ENCODE data around the gene PRDM16.

GRCh38 chr1:3478187-3478586 is 409.2 kb downstream of the PRDM16 start:
- TF ChIP-seq CTCF (IDR thresholded peaks at IDR 0.05) (no peak), CBFB (CRISPR knock-in tag; IDR thresholded peaks at IDR 0.05; ENCODE audit: low read depth) (no peak), ETV6 (CRISPR knock-in tag; IDR thresholded peaks at IDR 0.05) (no peak), USF2 (CRISPR knock-in tag; IDR thresholded peaks at IDR 0.05) (no peak), ZNF396 (CRISPR knock-in tag; IDR thresholded peaks at IDR 0.05; ENCODE audit: borderline replicate concordance) (no peak), ATF6 (CRISPR knock-in tag; IDR thresholded peaks at IDR 0.05) (no peak), NR3C1 (CRISPR knock-in tag; conservative IDR thresholded peaks at IDR 0.05; ENCODE audit: low read depth) (no peak), ZNF263 (CRISPR knock-in tag; IDR thresholded peaks at IDR 0.05; ENCODE audit: low read depth) (no peak), MAX (CRISPR knock-in tag; IDR thresholded peaks at IDR 0.05) (no peak), CREB1 (CRISPR knock-in tag; IDR thresholded peaks at IDR 0.05) (no peak), ATF2 (CRISPR knock-in tag; IDR thresholded peaks at IDR 0.05; ENCODE audit: borderline replicate concordance, low read depth) (no peak), SP1 (CRISPR knock-in tag; conservative IDR thresholded peaks at IDR 0.05) (no peak)
